Left hindlimb (tissue), 1 donor: Measurements from ENCODE around the gene LANCL2.
"Not testable (repeated sequence)": the region's sequence is repeated elsewhere in the genome, so short reads cannot be mapped to it uniquely, and the experiment has no call there.

Source experiments
- DNase-seq: peaks from one replicate; pipeline ENCODE4 v3.0.0-alpha.2; 2018

The LANCL2 gene, protein sequence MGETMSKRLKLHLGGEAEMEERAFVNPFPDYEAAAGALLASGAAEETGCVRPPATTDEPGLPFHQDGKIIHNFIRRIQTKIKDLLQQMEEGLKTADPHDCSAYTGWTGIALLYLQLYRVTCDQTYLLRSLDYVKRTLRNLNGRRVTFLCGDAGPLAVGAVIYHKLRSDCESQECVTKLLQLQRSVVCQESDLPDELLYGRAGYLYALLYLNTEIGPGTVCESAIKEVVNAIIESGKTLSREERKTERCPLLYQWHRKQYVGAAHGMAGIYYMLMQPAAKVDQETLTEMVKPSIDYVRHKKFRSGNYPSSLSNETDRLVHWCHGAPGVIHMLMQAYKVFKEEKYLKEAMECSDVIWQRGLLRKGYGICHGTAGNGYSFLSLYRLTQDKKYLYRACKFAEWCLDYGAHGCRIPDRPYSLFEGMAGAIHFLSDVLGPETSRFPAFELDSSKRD

GRCh38 chr7:55365205-55365674, at the start of gene LANCL2:
TSS of gene LANCL2 (plus strand) at chr7:55365337. CDS start at chr7:55366026, 689 bp downstream.
- DNase-seq: no peak

GRCh38 chr7:55325371-55325792, 39.8 kb upstream of the LANCL2 start:
- DNase-seq: peak; percentile 85

DNA sequence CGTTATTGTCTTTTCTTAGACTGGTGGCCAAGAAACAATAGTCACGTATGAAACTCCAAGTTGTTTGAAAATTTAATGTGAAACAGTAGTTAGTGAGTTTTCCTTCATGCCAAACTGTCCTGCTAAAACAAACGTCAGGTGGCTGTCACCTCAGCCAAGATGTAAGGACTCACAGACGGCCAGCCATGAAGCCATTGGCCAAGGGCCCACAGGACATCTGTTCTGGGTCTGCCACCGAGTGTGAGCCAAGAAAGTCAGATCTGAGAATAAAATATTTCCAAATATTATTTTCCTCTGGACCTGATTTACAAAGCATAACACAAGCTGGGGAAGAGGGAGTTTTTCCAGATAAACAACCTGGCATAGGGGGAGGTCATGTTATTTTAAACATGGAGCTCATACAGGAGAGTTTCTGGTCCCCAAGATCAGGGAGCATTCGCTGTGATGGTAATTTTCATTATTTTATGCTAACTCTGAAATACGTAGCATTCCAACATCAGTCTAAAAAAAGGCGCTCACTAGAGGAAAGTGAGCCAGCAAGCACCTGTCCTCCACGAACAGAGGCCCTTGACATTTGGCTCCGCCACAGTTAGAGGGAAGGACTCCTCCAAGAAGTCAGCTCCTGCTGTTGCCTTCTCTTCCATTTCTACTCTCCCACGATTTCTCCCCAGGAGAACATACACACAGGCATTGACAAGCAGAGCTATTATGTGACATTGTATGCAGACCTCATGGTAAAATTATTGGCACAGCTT, 38.9 kb upstream of the LANCL2 start:
- DNase-seq: no peak

DNA sequence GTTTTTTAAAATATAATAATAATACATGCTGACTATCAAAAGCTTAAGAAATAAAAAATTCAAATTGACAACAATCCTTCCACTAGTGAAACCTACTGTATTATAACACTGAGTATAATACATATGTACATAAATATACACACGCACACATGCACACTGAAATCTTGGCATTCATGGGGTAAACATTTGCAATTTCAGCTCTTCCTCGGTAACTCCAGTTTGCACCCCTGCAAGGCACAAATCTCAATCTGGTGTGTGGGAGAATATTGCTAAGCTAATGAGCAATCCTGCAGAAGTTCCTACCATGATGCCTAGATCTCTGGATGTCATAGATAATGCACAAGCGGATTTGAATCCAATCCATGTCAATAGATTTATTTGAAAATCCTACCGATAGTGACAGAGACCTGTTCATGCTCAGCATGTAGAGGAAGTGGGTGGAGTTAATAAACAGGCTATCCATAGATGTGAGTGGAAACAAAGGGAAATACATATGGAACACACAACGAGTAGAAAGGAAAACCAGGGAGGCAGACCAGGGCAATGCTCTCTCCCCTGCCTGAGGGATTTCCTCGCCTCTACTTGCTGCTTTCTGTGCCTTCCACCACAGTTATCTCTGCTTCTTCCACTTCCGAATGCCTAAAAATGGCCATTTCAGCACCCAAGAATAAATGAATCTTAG, 38.1 kb upstream of the LANCL2 start:
- DNase-seq: no peak

DNA sequence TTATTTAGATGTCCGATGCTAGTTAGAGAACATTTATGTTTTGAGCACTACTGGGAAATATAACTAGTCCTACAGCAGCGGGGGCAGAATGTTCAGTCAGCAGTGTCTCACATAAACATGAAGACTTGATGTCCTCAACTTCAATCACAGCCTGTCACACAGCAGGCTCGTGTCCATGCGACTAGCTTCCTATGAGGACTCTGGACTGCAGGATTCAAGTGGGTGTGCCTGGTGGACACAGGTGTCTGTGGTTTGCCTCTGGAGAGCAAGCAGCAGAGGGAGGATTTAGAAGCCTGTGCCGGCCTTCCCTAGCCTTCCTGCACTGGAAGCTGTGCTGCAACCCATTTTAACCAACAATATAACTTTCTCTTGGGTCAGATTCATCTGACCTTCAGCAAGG, 30.0 kb upstream of the LANCL2 start:
- no peak for DNase-seq

DNA sequence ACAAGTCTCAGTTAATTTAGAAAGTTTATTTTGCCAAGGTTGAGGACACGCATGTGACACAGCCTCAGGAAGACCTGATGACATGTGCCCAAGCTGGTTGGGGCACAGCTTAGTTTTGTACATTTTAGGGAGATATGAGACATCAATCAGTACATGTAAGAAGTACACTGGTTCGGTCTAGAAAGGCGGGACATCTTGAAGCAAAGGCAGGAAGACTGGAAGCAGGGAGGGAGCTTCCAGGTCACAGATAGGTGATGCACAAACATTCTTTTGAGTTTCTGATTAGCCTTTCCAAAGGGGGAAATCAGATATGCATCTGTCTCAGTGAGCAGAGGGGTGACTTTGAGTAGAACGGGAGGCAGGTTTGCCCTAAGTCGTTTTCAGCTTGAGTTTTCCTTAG, 29.4 kb upstream of the LANCL2 start:
- no peak for DNase-seq

DNA sequence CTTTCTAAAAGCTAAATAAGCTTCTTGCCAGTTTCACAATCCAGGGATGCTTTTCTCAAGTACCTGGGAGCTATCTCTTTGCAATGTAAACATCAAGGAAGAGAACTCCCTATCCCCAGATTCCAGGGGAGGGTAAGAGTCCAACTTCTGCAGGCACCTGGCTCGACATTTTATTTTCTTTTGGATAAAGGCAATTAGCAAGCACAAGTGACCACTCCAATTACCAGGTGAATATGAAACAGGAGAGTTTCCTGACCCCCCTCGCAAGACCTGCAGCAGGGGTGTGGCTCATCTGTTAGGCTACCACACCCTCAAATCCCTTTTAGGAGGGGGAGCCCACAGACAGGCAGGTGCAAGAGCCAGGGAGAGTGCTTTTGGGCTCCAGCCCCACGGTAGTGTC, 28.6 kb upstream of the LANCL2 start:
- no peak for DNase-seq

DNA sequence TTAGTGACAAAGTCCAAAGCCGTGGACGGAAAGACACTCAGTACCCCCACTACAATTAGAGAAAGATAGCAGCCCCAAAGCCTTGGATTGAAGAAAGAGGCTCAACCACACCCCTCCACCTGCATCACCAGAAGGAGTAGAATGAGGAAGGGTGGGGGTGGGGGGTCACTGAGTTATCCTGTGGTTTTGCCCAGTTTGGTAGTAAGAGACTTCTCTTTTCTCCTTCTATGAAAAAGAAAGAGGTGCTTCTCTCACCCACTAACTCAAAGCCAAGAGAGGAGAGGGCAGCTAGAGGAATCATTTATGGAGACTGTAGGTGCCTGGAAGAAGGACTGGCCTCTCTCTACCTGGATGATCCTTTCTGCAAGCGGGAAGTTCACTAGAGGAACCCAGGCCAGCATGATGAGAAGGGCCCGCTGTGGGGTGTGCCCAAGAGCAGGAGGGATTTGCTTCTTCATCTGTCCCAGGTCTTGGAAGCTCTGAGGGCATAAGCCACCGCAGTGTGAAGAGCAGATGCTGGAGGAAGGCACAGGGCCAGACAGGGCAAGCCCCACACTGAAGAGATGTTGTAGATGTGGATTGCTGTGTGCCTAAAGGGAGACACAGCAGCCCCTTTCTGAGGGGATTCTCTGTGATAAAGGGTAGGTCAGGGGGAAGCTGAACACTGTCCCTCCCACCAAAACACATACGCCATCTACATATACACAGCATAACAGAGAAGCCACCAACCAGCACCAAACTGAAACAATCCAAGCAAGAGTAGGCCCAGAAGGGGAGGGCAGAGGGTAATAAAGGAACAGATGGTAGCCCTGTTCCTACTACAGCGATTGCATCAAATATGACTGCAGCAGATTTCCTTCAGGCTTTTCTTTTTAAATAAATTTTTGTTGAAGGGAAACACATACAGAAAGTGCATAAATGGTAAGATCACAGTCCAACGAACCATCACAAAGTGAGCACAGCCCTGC, 25.8 kb upstream of the LANCL2 start:
- DNase-seq: no peak

- DNase-seq: no peak
Measured at GRCh38 chr7:55342216-55342871, 22.8 kb upstream of the LANCL2 start.

DNA sequence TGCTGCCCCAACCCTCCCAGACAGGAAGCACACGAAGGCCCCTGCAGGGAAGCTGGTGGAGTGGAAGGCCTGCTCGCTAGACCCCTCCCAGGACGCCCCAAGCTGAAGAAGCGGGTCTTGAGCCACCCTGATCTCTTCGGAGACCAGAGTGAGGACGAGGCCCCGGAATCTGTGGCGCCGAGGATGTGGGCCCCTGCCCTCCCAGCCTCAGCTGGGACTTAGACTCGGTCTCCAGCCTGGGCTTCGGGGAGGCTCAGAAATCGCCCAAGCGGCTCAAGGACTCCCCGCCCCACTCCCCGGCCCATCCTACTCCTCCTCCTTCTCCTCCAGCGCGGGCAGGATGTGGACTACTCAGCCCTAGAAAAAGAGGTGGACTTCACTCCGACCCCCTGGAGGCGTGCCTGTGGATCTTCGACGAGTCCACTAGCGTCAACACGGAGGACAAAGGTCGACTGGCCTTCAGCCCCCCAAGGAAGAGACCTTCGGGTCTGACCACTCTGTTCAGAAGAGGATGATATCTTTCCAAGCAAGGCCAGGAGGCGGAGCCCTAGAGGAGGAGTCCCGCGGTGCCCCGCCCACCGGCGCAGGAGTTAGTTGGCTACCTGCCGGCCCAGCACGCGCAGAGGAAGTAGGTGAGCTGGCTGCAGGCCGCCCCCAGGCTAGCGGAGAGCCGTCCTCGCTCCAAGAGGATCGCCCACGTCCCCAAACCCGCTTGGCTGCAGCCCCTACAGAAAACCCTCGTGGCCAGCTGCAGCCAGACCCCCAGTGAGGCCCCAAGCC, 21.9 kb upstream of the LANCL2 start:
- DNase-seq: no peak

DNA sequence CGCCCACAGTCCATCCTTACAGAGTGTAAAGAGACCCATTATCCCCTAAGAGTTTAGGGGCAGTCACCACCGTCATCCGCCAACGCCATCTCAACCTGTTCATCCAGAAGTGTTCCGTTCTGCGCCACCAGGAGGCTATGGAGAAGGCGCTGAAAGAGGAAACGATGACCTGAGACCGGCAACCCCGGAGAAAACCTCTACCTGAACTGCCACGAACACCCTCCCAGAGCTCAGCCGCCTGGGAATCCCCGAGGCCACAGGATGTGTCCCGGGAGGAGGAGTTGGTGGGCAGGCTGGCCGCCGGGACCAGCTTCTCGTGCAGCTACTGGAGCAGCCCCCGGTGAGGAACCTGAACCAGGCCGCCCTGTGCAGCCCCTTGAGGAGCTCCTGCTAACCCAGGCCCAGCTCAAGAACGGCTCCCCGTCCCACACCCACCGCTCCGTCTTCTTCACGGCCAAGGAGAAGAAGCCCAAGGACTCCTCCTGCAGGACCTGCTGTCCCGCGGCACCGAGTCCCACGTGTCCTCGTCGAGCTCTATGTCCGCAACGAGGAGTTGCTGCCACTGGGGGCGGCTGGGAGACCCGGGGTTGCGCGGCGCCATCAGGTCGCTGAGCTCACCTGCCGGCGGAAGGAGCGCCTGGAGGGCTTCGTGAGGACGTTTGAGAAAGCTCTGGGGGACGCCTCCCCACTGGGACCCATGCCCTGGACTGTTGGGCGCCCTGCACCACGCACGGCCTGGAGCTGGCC, 21.1 kb upstream of the LANCL2 start:
- no peak for DNase-seq

DNA sequence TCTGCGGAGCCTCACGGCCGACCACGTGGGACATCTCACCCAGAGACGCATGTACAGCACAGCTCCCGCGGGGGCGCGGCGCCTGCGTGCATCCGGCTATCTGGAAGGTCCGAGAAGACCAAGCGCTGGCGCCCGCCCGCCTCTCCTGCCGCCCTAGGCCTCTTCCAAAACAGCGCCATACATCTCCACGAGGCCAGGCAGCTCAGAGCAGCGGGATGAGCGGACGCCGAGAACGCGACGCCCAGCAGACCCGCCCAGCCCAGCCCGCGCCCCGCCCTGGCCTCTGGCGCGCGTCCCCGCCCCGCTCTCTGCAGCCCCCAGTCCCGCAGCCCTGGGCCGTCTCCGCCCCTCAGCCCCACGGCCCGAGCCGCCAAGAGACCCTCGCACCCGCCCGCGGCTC, 20.3 kb upstream of the LANCL2 start:
- DNase-seq: no peak

DNA sequence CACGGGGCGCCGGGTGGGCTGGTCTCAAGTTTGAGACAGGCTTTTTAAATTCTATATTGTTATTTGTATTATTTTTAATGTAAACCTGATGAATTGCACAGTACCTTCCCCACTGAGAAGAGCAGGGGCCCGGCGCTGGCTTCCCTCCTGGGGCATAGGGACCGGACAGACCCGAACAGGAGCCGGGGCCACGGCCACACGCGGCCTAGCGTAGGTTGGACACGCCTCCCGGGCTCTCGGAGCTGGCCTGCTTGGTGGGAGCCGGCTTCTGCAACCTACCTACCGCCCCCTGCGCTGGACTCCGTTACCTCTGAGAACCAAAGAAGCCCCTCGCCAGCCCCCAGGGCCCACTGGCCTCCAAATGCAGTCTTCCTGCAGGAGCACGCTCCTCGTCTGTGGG, 19.8 kb upstream of the LANCL2 start:
- no peak for DNase-seq

DNA sequence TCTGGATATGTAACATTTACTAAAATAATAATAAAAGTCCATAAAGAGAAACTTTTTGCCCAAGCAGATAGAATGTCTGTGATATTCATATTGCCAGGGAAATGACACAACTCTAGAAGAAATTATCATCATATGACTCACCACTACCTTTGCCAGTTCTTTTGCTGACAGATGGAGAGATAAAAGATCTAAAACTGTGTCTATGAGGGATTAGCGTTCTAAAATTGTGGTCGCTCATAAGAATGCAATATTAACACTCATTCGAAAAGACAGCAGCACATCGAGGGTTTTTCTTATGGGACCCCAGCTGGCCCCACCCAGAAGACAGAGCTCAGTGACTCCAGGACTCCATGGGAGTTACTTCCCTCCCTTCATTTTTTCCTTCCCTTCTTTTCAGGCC, 16.6 kb upstream of the LANCL2 start:
- DNase-seq: no peak

GRCh38 chr7:55349121-55349520, 16.0 kb upstream of the LANCL2 start:
- DNase-seq: no peak

GRCh38 chr7:55350281-55350680, 14.9 kb upstream of the LANCL2 start:
- DNase-seq: no peak

- no peak for DNase-seq
Measured at GRCh38 chr7:55351263-55351662, 13.9 kb upstream of the LANCL2 start.

DNA sequence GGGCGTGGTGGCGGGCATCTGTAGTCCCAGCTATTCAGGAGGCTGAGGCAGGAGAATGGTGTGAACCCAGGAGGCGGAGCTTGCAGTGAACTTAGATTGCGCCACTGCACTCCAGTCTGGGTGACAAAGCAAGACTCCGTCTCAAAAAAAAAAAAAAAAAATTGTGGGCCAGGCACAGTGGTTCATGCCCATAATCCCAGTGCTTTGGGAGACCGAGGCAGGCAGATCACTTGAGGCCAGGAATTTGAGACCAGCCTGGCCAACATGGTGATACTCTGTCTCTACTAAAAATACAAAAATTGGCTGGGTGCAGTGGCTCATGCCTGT, 12.2 kb upstream of the LANCL2 start:
- not testable (repeated sequence) for DNase-seq

- no peak for DNase-seq
Measured at GRCh38 chr7:55360486-55360885, 4.7 kb upstream of the LANCL2 start.

DNA sequence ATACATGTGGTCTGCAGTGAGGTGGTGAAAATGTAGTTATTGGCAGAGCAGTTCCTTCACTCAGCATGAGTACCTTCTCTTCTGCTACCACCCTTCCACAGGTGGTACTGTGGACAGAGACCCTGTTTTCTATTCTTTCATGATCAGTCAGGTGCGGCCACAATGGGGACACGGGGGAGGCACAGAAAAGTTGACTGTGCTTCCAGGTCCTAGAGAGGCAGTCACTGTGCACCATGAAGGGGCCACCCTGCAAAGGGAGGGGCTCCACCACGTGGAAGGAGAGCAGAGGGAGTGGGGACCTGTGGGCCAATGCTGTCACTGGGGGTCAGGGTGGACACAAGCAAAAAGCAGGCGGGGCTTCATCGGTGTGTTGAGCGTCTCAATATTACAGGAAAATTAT, 3.6 kb upstream of the LANCL2 start:
- DNase-seq: no peak
